IMR-90 (cell line): Measurements from ENCODE around the gene EYS. TPM values are rescaled to one million over a fixed set of nuclear protein-coding genes. Genes with fewer than 3 reads are reported as not detected.

Experiments used
- ATAC-seq: fragments of 200-7000 bp; cut with Tn5 transposase; 2 replicates; pipeline ENCODE4 v1.9.1; 2020; ENCODE audit warnings: low read depth, mild to moderate bottlenecking, moderate library complexity
- BruUV-seq: library from RNA; stranded (reverse); fragments of 400-500 nt; replicated peaks from 2 replicates; lab custom pipeline; 2021; lab: Mats Ljungman, UMichigan
- CTCF ChIA-PET: fragments of 300-600 bp; formaldehyde crosslinking; extraction: SDS; loops from one replicate; lab custom pipeline; 2021; ENCODE audit warnings: antibody characterized with exemption; lab: Yijun Ruan, JAX
- POLR2A ChIA-PET: fragments of 300-600 bp; sonication (Branson Sonifier 250); formaldehyde crosslinking; loops from one replicate; lab custom pipeline; 2022; ENCODE audit warnings: antibody characterized with exemption; ENCODE audit not compliant: unreplicated experiment; lab: Charles Lee
- DNase-seq: peaks from one replicate; pipeline ENCODE4 v3.0.0; 2013
- H2AFZ ChIP-seq: replicated peaks from 2 replicates; pipeline ENCODE3; 2013; ENCODE audit warnings: low read length, mild to moderate bottlenecking; ENCODE audit not compliant: poor library complexity
- H2AK5ac ChIP-seq: 2 replicates; pipeline ENCODE4 v1.6.1; 2013; ENCODE audit warnings: low read depth, low read length, inconsistent platforms
- H2AK9ac ChIP-seq: replicated peaks from 2 replicates; pipeline ENCODE3; 2013; ENCODE audit warnings: mild to moderate bottlenecking, low read depth, low read length, moderate library complexity; ENCODE audit not compliant: poor library complexity
- H2BK120ac ChIP-seq: 2 replicates; pipeline ENCODE4 v1.6.1; 2013; ENCODE audit warnings: low read depth, low read length, inconsistent platforms
- H2BK15ac ChIP-seq: 3 replicates; pipeline ENCODE4 v1.6.1; 2013; ENCODE audit warnings: low read depth, low read length, inconsistent platforms
- H2BK20ac ChIP-seq: 2 replicates; pipeline ENCODE4 v1.6.1; 2013; ENCODE audit warnings: low read depth, mild to moderate bottlenecking, inconsistent platforms, low read length, moderate library complexity
- H2BK5ac ChIP-seq: 2 replicates; pipeline ENCODE4 v1.6.1; 2013; ENCODE audit warnings: mild to moderate bottlenecking, low read depth, low read length, inconsistent platforms; ENCODE audit not compliant: poor library complexity, severe bottlenecking
- H3K14ac ChIP-seq: replicated peaks from 2 replicates; pipeline ENCODE4 v1.6.1; 2013; ENCODE audit warnings: low read depth, low read length, inconsistent platforms
- H3K18ac ChIP-seq: 2 replicates; pipeline ENCODE4 v1.6.1; 2013; ENCODE audit warnings: low read depth, low read length, control low read depth
- H3K23ac ChIP-seq: 2 replicates; pipeline ENCODE4 v1.6.1; 2013; ENCODE audit warnings: low read depth, low read length, inconsistent platforms
- H3K27ac ChIP-seq: 2 replicates; pipeline ENCODE4 v1.5.1; 2013; ENCODE audit warnings: mild to moderate bottlenecking, control low read depth, low read length; ENCODE audit not compliant: insufficient read depth
- H3K27me3 ChIP-seq: 2 replicates; pipeline ENCODE4 v1.6.1; 2013; ENCODE audit warnings: low read length; ENCODE audit not compliant: control insufficient read depth, insufficient read depth
- H3K36me3 ChIP-seq: 2 replicates; pipeline ENCODE4 v1.6.1; 2013; ENCODE audit warnings: low read length, mixed read lengths; ENCODE audit not compliant: control insufficient read depth, insufficient read depth
- H3K4ac ChIP-seq: 2 replicates; pipeline ENCODE4 v1.6.1; 2013; ENCODE audit warnings: low read depth, low read length, inconsistent platforms
- H3K4me1 ChIP-seq: 2 replicates; pipeline ENCODE4 v1.6.1; 2013; ENCODE audit warnings: low read length, mixed read lengths; ENCODE audit not compliant: control insufficient read depth, insufficient read depth
- H3K4me2 ChIP-seq: 2 replicates; pipeline ENCODE4 v1.6.1; 2013; ENCODE audit warnings: low read depth, mild to moderate bottlenecking, control low read depth, low read length, moderate library complexity
- H3K4me3 ChIP-seq: 2 replicates; pipeline ENCODE4 v1.5.1; 2013; ENCODE audit warnings: low read depth, mild to moderate bottlenecking, control low read depth, low read length, moderate library complexity; ENCODE audit not compliant: insufficient read depth
- H3K56ac ChIP-seq: 2 replicates; pipeline ENCODE4 v1.6.1; 2013; ENCODE audit warnings: low read length, inconsistent platforms; ENCODE audit not compliant: insufficient read depth; ENCODE audit errors: extremely low read depth
- H3K79me1 ChIP-seq, 2 experiments: 2 replicates each; pipeline ENCODE4 v1.6.1; 2013; ENCODE audit warnings: low read length in 2 of 2, inconsistent platforms in 1 of 2, low read depth in 1 of 2
- H3K9ac ChIP-seq: 2 replicates; pipeline ENCODE4 v1.6.1; 2013; ENCODE audit warnings: low read depth, low read length, control low read depth
- H3K9me1 ChIP-seq: 2 replicates; pipeline ENCODE4 v1.6.1; 2013; ENCODE audit warnings: low read length, inconsistent platforms; ENCODE audit not compliant: insufficient read depth
- H3K9me3 ChIP-seq: 2 replicates; pipeline ENCODE4 v1.6.1; 2013; ENCODE audit warnings: low read length; ENCODE audit not compliant: control insufficient read depth, insufficient read depth
- H4K20me1 ChIP-seq: 2 replicates; pipeline ENCODE4 v1.6.1; 2013; ENCODE audit warnings: low read length, inconsistent platforms; ENCODE audit not compliant: insufficient read depth
- H4K5ac ChIP-seq: 2 replicates; pipeline ENCODE4 v1.6.1; 2013; ENCODE audit warnings: mild to moderate bottlenecking, low read depth, low read length, control low read depth
- H4K8ac ChIP-seq, 2 experiments: 2 replicates each; pipeline ENCODE4 v1.6.1; 2013; ENCODE audit warnings: low read depth in 2 of 2, low read length in 2 of 2, control low read depth in 1 of 2, inconsistent platforms in 1 of 2
- H4K91ac ChIP-seq: 2 replicates; pipeline ENCODE4 v1.6.1; 2013; ENCODE audit warnings: low read depth, low read length, inconsistent platforms; ENCODE audit not compliant: insufficient read depth
- BHLHE40 ChIP-seq: fragments of 150-350 bp; IDR thresholded peaks from 2 replicates; pipeline ENCODE4 v1.6.1; 2016; ENCODE audit warnings: mild to moderate bottlenecking, low read depth, low read length
- CHD1 ChIP-seq: IDR thresholded peaks from 2 replicates; pipeline ENCODE4 v1.6.1; 2012; ENCODE audit warnings: low read depth, low read length, improper control_type of control experiment
- CTCF ChIP-seq: conservative IDR thresholded peaks from 2 replicates; pipeline ENCODE4 v1.5.1; 2012; ENCODE audit warnings: mild to moderate bottlenecking, low read depth, low read length, improper control_type of control experiment
- ELK1 ChIP-seq: fragments of 150-350 bp; IDR thresholded peaks from 2 replicates; pipeline ENCODE4 v1.6.1; 2016; ENCODE audit warnings: low read depth, mild to moderate bottlenecking, low read length, moderate library complexity, borderline replicate concordance
- NFE2L2 ChIP-seq: fragments of 150-350 bp; IDR thresholded peaks from 2 replicates; pipeline ENCODE4 v1.6.1; 2016; ENCODE audit warnings: low read depth, mild to moderate bottlenecking, low read length
- POLR2A ChIP-seq: IDR thresholded peaks from 2 replicates; pipeline ENCODE4 v1.6.1; 2012; ENCODE audit warnings: mild to moderate bottlenecking, low read depth, low read length
- RCOR1 ChIP-seq: IDR thresholded peaks from 2 replicates; pipeline ENCODE4 v1.6.1; 2012; ENCODE audit warnings: mild to moderate bottlenecking, low read length, improper control_type of control experiment; ENCODE audit not compliant: insufficient replicate concordance
- RFX5 ChIP-seq: IDR thresholded peaks from 2 replicates; pipeline ENCODE4 v1.8.0; 2012; ENCODE audit warnings: low read depth, mild to moderate bottlenecking, low read length, moderate library complexity
- WGBS, 2 experiments: methylation state at CpG; one replicate each; pipeline versions ENCODE4 v1.1.5 to v1.1.7; 2013; ENCODE audit warnings: missing lambda C conversion rate in 2 of 2; ENCODE audit not compliant: insufficient read length in 1 of 2; ENCODE audit errors: extremely low coverage in 2 of 2; 5-methylcytosine and 5-hydroxymethylcytosine counted together
- dilution Hi-C: fragments of 300-500 bp; cut with HindIII; formaldehyde crosslinking; loops from one replicate; pipeline ENCODE4 v1.14.3; 2018; ENCODE audit warnings: low sequenced_read_pairs; ENCODE audit not compliant: unreplicated experiment
- in situ Hi-C: fragments of 300-500 bp; cut with MboI; formaldehyde crosslinking; loops from 3 replicates; pipeline ENCODE4 v1.14.3; 2019; ENCODE audit warnings: low sequenced_read_pairs, inconsistent platforms, mixed read lengths
- intact Hi-C: fragments of 100-400 bp; cut with micrococcal nuclease; formaldehyde crosslinking; loops from 2 replicates; pipeline ENCODE4 v1.10.0; 2022
- polyA plus RNA-seq, 3 experiments: library from polyadenylated mRNA; depleted of rRNA; stranded (reverse); fragments of >200 nt; gene quantifications; 2 replicates each; pipeline ENCODE4 v1.2.3, GENCODE V29; 2012; ENCODE audit warnings: low replicate concordance in 1 of 3
- total RNA-seq: library from RNA; depleted of rRNA; stranded (reverse); fragments of >200 nt; gene quantifications from 2 replicates; pipeline ENCODE4 v1.2.3, GENCODE V29; 2012

EYS gene
- total and polyA plus RNA-seq, 2 of the 4 experiments (the other 2 are of a cell fraction): under 0.01 TPM; not detected in 1

- no peak overlapping the region for H2AK5ac ChIP-seq
- no TSS peak for BruUV-seq
- DNase-seq (peak; percentile 55), ATAC-seq (peak; percentile 70; the same call in 1 of the 2 replicates)
- peak overlapping the region; percentile 35; the same call in 1 of the 2 replicates for H3K4me2 ChIP-seq
- H4K5ac ChIP-seq: peak overlapping the region; percentile 87; the same call in 1 of the 2 replicates
- H3K18ac ChIP-seq: peak overlapping the region; percentile 76; the same call in 1 of the 2 replicates
- in situ Hi-C loops (no loop called here), dilution Hi-C loops (no loop called here), intact Hi-C loops (no loop called here)
- H3K9me1 ChIP-seq: no peaks in the 10 kb centered on the region
- H3K9ac ChIP-seq: no peak overlapping the region
- H3K4me3 ChIP-seq: no peak overlapping the region
- no peaks in the 10 kb centered on the region for H3K79me1 ChIP-seq
- POLR2A ChIA-PET: no interaction called here
- H3K4me1 ChIP-seq: peaks cover 9% of the 10 kb centered on the region
- no peak overlapping the region for H3K27ac ChIP-seq
- H2BK5ac ChIP-seq: peak overlapping the region; percentile 40
- H3K9me3 ChIP-seq: peaks cover 3% of the 10 kb centered on the region; the same call in 1 of the 2 replicates
- no peaks in the 10 kb centered on the region for H3K36me3 ChIP-seq
- peak overlapping the region in 1 of 2 experiments; percentile 37; a peak in 1 of 4 replicates for H4K8ac ChIP-seq
- peak overlapping the region; percentile 20; the same call in 1 of the 2 replicates for H4K91ac ChIP-seq
- H2BK120ac ChIP-seq: peak overlapping the region; percentile 38; the same call in 1 of the 2 replicates
- H3K4ac ChIP-seq: peak overlapping the region; percentile 17; the same call in 1 of the 2 replicates
- CTCF ChIA-PET: no interaction called here
- H2BK20ac ChIP-seq: peak overlapping the region; percentile 54; the same call in 1 of the 2 replicates
- no peak for TF ChIP-seq BHLHE40
- no peak for TF ChIP-seq CTCF
- TF ChIP-seq NFE2L2: no peak
- TF ChIP-seq RFX5: no peak
- no peak for TF ChIP-seq ELK1
- no peak for TF ChIP-seq POLR2A
- no peak for TF ChIP-seq RCOR1
- no peak for TF ChIP-seq CHD1
- H4K20me1 ChIP-seq: no peaks in the 10 kb centered on the region
- no peaks in the 10 kb centered on the region for H3K27me3 ChIP-seq
- H2AFZ ChIP-seq: peak overlapping the region; percentile 2
- no peak overlapping the region for H2AK9ac ChIP-seq
- no peak overlapping the region for H3K56ac ChIP-seq
- 0 out of 2 replicates have a peak overlapping the region, but pooled peaks have one; percentile 8 for H3K14ac ChIP-seq
- WGBS, 2 experiments: 67% methylated on average over 1 of the region's 1 CpG; no CpG with 5 or more reads in 1 of the 2 experiments
- H3K23ac ChIP-seq: peak overlapping the region; percentile 14; the same call in 1 of the 2 replicates
- no peak overlapping the region for H2BK15ac ChIP-seq
These were observed 1885.6 kb downstream of the EYS start for GRCh38 chr6:63821442-63821841.
